HCT116 (cell line): ENCODE data around the gene LRRC34.

Source experiments
- CTCF ChIP-seq, 3 experiments: fragments of 200-600 bp in 1 of 3; sonication (generic) in 1 of 3; IDR thresholded peaks in 2 of 3; conservative IDR thresholded peaks in 1 of 3; 2 replicates each; pipeline ENCODE4 v1.5.1; 2012 to 2017; ENCODE audit warnings: low read depth in 2 of 3, low read length in 2 of 3, antibody characterized with exemption in 1 of 3, borderline replicate concordance in 1 of 3, control low read depth in 1 of 3, mild to moderate bottlenecking in 1 of 3, mixed read lengths in 1 of 3, mixed run types in 1 of 3, moderate library complexity in 1 of 3; ENCODE audit not compliant: insufficient read depth in 1 of 3
- EGR1 ChIP-seq: IDR thresholded peaks from 2 replicates; pipeline ENCODE4 v1.6.1; 2012; ENCODE audit warnings: low read depth
- EZH2 ChIP-seq: fragments of 200-600 bp; sonication (generic); IDR thresholded peaks from 2 replicates; pipeline ENCODE4 v1.6.1; 2017; ENCODE audit warnings: antibody characterized with exemption, mixed run types
- JUND ChIP-seq: IDR thresholded peaks from 2 replicates; pipeline ENCODE4 v1.6.1; 2012
- POLR2A ChIP-seq: IDR thresholded peaks from 2 replicates; pipeline ENCODE4 v1.7.0; 2011; ENCODE audit warnings: borderline replicate concordance; ENCODE audit not compliant: insufficient read depth, insufficient read length; ENCODE audit errors: extremely low read depth
- POLR2AphosphoS5 ChIP-seq: IDR thresholded peaks from 2 replicates; pipeline ENCODE4 v1.6.1; 2011; ENCODE audit warnings: mild to moderate bottlenecking, low read depth, low read length, moderate library complexity
- REST ChIP-seq: IDR thresholded peaks from 2 replicates; pipeline ENCODE4 v1.6.1; 2012; ENCODE audit warnings: low read depth
- SP1 ChIP-seq: IDR thresholded peaks from 2 replicates; pipeline ENCODE4 v1.6.1; 2012; ENCODE audit warnings: low read depth
- TCF7L2 ChIP-seq: IDR thresholded peaks from 2 replicates; pipeline ENCODE4 v1.7.0; 2011; ENCODE audit warnings: borderline replicate concordance, inconsistent platforms; ENCODE audit not compliant: insufficient read depth, insufficient read length; ENCODE audit errors: extremely low read depth
- ZNF274 ChIP-seq: fragments of 200-500 bp; sonication (Bioruptor generic); IDR thresholded peaks from 2 replicates; pipeline ENCODE4 v1.6.1; 2014; ENCODE audit warnings: mild to moderate bottlenecking, low read depth, low read length, inconsistent platforms

- no peak for TF ChIP-seq CTCF (IDR thresholded peaks at IDR 0.05 in 2 of 3, conservative IDR thresholded peaks at IDR 0.05 in 1 of 3; ENCODE audit: borderline replicate concordance in 1 of 3, insufficient read depth in 1 of 3, low read depth in 2 of 3, low read length in 2 of 3)
- TF ChIP-seq EZH2: no peak
- no peak for TF ChIP-seq JUND
- TF ChIP-seq REST: no peak
- TF ChIP-seq SP1: no peak
- TF ChIP-seq ZNF274: no peak
- no peak for TF ChIP-seq EGR1
- no peak for TF ChIP-seq POLR2A
- TF ChIP-seq TCF7L2: no peak
- TF ChIP-seq POLR2AphosphoS5: no peak
Measured at GRCh38 chr3:169759256-169759655, 53.4 kb downstream of the LRRC34 start.
